Parathyroid adenoma (tissue), 2 donors: Measurements from ENCODE around the gene XAGE5.
"Not testable (repeated sequence)": the region's sequence is repeated elsewhere in the genome, so short reads cannot be mapped to it uniquely, and the experiment has no call there.

Experiments
- H2AFZ ChIP-seq: fragments of 300-600 bp; sonication (generic); one replicate; pipeline ENCODE4 v1.7.0; 2017; ENCODE audit warnings: antibody characterized with exemption, mild to moderate bottlenecking
- H3K27ac ChIP-seq: fragments of 300-600 bp; sonication (generic); one replicate; pipeline ENCODE4 v1.7.0; 2017
- H3K27me3 ChIP-seq: fragments of 300-600 bp; sonication (generic); one replicate; pipeline ENCODE4 v1.7.0; 2017; ENCODE audit warnings: low read length; ENCODE audit not compliant: control insufficient read depth, insufficient read depth
- H3K36me3 ChIP-seq: fragments of 300-600 bp; sonication (generic); one replicate; pipeline ENCODE4 v1.7.0; 2017; ENCODE audit warnings: low read length; ENCODE audit not compliant: control insufficient read depth, insufficient read depth
- H3K4me1 ChIP-seq: fragments of 300-600 bp; sonication (generic); one replicate; pipeline ENCODE4 v1.7.0; 2017; ENCODE audit warnings: control low read depth
- H3K4me2 ChIP-seq: fragments of 300-600 bp; sonication (generic); one replicate; pipeline ENCODE4 v1.7.0; 2017; ENCODE audit warnings: low read length
- H3K4me3 ChIP-seq: fragments of 300-600 bp; sonication (generic); one replicate; pipeline ENCODE4 v1.7.0; 2017; ENCODE audit warnings: low read depth, low read length
- H3K79me2 ChIP-seq: fragments of 300-600 bp; sonication (generic); one replicate; pipeline ENCODE4 v1.7.0; 2017; ENCODE audit warnings: control low read depth
- H3K9ac ChIP-seq: fragments of 300-600 bp; sonication (generic); one replicate; pipeline ENCODE4 v1.7.0; 2017; ENCODE audit warnings: mild to moderate bottlenecking
- H3K9me3 ChIP-seq: fragments of 300-600 bp; sonication (generic); one replicate; pipeline ENCODE4 v1.7.0; 2017; ENCODE audit warnings: low read length; ENCODE audit not compliant: control insufficient read depth
- TF ChIP-seq, protein P1 (sequence below): fragments of 300-600 bp; sonication (generic); IDR thresholded peaks from one replicate; pipeline ENCODE4 v1.7.0; 2017; ENCODE audit warnings: antibody characterized with exemption, mild to moderate bottlenecking
- donor health status: primary hyperparathyroidism.

XAGE5 gene

GRCh38 chrX:52821079-52821760, 10.1 kb downstream of the XAGE5 start:
- no peak overlapping the region for H3K4me2 ChIP-seq
- H3K9ac ChIP-seq = no peak overlapping the region
- TF ChIP-seq, protein P1, sequence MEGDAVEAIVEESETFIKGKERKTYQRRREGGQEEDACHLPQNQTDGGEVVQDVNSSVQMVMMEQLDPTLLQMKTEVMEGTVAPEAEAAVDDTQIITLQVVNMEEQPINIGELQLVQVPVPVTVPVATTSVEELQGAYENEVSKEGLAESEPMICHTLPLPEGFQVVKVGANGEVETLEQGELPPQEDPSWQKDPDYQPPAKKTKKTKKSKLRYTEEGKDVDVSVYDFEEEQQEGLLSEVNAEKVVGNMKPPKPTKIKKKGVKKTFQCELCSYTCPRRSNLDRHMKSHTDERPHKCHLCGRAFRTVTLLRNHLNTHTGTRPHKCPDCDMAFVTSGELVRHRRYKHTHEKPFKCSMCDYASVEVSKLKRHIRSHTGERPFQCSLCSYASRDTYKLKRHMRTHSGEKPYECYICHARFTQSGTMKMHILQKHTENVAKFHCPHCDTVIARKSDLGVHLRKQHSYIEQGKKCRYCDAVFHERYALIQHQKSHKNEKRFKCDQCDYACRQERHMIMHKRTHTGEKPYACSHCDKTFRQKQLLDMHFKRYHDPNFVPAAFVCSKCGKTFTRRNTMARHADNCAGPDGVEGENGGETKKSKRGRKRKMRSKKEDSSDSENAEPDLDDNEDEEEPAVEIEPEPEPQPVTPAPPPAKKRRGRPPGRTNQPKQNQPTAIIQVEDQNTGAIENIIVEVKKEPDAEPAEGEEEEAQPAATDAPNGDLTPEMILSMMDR = no peak
- no peak overlapping the region for H3K27ac ChIP-seq
- H3K27me3 ChIP-seq = no peaks in the 10 kb centered on the region
- no peaks in the 10 kb centered on the region for H3K79me2 ChIP-seq
- no peaks in the 10 kb centered on the region for H3K9me3 ChIP-seq
- no peak overlapping the region for H3K4me3 ChIP-seq
- H2AFZ ChIP-seq = no peak overlapping the region
- no peaks in the 10 kb centered on the region for H3K36me3 ChIP-seq
- H3K4me1 ChIP-seq = no peaks in the 10 kb centered on the region

DNA sequence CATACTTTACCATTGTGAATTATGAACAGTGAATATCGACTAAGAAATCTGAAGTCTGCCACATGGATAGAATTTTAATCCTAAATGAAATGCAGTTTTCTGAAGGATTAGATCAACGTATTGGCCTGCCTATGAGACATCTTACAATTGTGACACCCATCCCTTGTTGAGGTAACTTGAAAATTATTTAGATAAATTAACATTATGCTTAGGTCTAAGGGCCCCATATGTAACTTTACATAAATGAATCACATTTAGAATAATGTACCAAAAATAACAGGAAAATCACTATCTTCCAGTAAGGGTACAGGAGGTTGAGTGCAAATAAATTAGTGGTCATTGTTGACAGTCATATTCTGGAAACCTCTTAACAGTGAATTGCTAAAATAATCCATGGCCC, 13.5 kb downstream of the XAGE5 start:
- H3K9me3 ChIP-seq = no peaks in the 10 kb centered on the region
- H3K4me1 ChIP-seq = no peaks in the 10 kb centered on the region
- H3K27me3 ChIP-seq = no peaks in the 10 kb centered on the region
- no peaks in the 10 kb centered on the region for H3K36me3 ChIP-seq
- H3K9ac ChIP-seq = no peak overlapping the region
- no peak overlapping the region for H2AFZ ChIP-seq
- H3K4me3 ChIP-seq = no peak overlapping the region
- no peak overlapping the region for H3K27ac ChIP-seq
- no peak overlapping the region for H3K4me2 ChIP-seq
- TF ChIP-seq, protein P1 = no peak
- no peaks in the 10 kb centered on the region for H3K79me2 ChIP-seq

- Histone ChIP-seq H3K27ac (no peak overlapping the region), H2AFZ (no peak overlapping the region), H3K79me2 (no peaks in the 10 kb centered on the region), H3K9ac (no peak overlapping the region), H3K9me3 (no peaks in the 10 kb centered on the region), H3K4me2 (no peak overlapping the region), H3K27me3 (no peaks in the 10 kb centered on the region), H3K4me1 (no peaks in the 10 kb centered on the region), H3K4me3 (no peak overlapping the region), H3K36me3 (no peaks in the 10 kb centered on the region)
- TF ChIP-seq, protein P1 = no peak
These were observed 19.5 kb downstream of the XAGE5 start for GRCh38 chrX:52830551-52830950.

DNA sequence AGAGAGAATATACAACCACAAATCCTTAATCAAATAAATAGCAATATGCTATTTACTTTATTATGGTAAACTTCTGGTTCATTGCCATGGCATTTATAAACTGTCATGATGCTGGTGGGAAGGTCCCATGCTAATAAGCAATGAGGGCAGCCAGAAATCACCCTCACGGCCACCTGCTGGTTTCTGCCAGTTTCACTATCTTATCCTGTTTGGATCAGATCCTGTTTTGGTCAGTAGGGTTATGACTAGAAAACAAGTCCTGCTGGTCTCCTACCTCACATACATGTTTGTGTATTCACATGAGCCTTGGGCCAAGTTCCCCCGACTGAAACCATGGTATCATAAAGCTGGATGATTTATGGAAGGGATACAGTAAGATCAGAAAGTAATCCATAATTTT, 28.1 kb downstream of the XAGE5 start:
- H3K27me3 ChIP-seq = no peaks in the 10 kb centered on the region
- H2AFZ ChIP-seq = no peak overlapping the region
- H3K4me1 ChIP-seq = no peaks in the 10 kb centered on the region
- no peak overlapping the region for H3K4me3 ChIP-seq
- no peaks in the 10 kb centered on the region for H3K36me3 ChIP-seq
- H3K27ac ChIP-seq = no peak overlapping the region
- TF ChIP-seq, protein P1 = no peak
- H3K79me2 ChIP-seq = no peaks in the 10 kb centered on the region
- no peak overlapping the region for H3K4me2 ChIP-seq
- H3K9ac ChIP-seq = no peak overlapping the region
- H3K9me3 ChIP-seq = no peaks in the 10 kb centered on the region

- H3K9me3 ChIP-seq, H3K79me2 ChIP-seq, H2AFZ ChIP-seq, H3K4me1 ChIP-seq, H3K4me3 ChIP-seq, H3K36me3 ChIP-seq, H3K4me2 ChIP-seq, H3K27ac ChIP-seq, H3K27me3 ChIP-seq, H3K9ac ChIP-seq: not testable (repeated sequence)
These were observed 32.5 kb downstream of the XAGE5 start for GRCh38 chrX:52843619-52844018.
